GM12865 (cell line): ENCODE data around the gene SULT6B1.
A peak's percentile ranks its signal among the peaks of the same experiment; 100 is the strongest.

Experiments
- DNase-seq: peaks from one replicate; pipeline ENCODE4 v3.0.0; 2010; ENCODE audit warnings: low read depth
- H3K4me3 ChIP-seq: 2 replicates; pipeline ENCODE4 v1.5.1; 2011; ENCODE audit warnings: mild to moderate bottlenecking, low read depth, low read length, control low read depth
- TF ChIP-seq, protein P1 (sequence below): IDR thresholded peaks from 2 replicates; pipeline ENCODE4 v1.5.1; 2011; ENCODE audit warnings: low read length, control low read depth, low read depth, inconsistent platforms; ENCODE audit not compliant: insufficient read depth; ENCODE audit errors: missing control alignments

The SULT6B1 gene

DNA sequence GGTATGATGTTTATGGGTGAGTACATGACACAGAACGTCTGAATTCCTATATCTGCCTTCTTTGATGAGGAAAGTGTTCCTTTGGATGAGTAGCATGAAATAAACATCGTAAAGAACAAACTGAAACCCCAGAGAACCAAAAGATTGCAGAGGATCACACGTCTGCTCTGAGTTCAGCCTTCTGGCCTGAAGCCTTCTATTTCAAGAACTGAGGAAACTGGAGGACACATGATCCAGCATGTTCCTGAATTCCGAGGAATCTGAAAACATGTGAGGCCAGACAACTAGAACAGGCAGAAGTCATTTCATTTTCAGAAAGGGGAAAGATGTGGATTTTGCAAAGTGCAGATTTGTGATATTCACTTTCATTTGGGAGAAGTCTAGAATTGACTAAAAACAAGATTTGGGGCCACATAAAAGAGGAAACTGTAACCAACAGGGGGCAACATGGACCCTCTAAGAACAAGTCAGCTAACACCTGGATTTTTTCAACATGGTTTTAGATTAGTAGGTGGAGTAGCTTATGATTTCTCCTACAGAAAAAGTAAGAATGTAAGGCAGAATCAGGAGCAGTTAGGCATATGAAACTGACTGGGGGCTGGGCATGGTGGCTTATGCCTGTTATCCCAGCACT lies 8.3 kb downstream of the SULT6B1 start:
- peak; percentile 21 for DNase-seq
- H3K4me3 ChIP-seq, result no peak overlapping the region
- TF ChIP-seq, protein P1, sequence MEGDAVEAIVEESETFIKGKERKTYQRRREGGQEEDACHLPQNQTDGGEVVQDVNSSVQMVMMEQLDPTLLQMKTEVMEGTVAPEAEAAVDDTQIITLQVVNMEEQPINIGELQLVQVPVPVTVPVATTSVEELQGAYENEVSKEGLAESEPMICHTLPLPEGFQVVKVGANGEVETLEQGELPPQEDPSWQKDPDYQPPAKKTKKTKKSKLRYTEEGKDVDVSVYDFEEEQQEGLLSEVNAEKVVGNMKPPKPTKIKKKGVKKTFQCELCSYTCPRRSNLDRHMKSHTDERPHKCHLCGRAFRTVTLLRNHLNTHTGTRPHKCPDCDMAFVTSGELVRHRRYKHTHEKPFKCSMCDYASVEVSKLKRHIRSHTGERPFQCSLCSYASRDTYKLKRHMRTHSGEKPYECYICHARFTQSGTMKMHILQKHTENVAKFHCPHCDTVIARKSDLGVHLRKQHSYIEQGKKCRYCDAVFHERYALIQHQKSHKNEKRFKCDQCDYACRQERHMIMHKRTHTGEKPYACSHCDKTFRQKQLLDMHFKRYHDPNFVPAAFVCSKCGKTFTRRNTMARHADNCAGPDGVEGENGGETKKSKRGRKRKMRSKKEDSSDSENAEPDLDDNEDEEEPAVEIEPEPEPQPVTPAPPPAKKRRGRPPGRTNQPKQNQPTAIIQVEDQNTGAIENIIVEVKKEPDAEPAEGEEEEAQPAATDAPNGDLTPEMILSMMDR, result peak; percentile 14

DNA sequence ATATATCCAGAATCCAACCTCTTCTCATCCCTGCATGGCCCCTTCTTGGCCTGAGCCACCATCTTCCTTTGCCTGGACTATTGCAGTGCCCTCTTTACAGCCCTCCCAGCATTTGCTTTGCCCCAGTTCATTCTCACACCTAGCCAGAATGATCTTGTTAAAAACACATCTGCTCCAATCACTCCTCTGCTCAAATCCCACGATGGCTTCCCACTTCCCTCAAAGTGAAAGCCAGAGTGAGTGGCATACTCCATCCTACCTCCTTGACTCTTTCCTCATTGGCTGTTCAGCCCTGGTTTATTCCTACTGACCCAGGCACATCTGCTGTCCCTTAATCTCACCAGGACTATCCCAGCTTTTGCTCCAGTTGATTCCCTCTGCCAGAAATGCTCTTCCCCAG lies 14.7 kb downstream of the SULT6B1 start:
- TF ChIP-seq, protein P1, result no peak
- no peak overlapping the region for H3K4me3 ChIP-seq
- DNase-seq, result no peak

DNA sequence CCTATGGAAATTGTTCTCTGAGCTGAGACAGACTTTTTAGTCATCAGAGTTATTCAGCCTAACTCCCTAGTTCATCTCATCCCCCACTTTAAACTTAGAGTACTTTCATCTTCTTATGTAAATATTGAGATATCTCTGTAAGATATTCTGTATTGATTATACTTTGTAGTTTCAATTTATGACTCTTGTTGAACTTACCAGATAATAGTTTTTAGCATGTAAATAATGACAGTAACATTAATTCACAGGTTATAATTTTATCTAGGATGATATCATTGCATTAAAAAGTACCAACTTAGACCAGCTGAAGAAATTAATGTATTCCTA lies 16.9 kb downstream of the SULT6B1 start:
- H3K4me3 ChIP-seq, result no peak overlapping the region
- DNase-seq, result no peak
- TF ChIP-seq, protein P1, result no peak

DNA sequence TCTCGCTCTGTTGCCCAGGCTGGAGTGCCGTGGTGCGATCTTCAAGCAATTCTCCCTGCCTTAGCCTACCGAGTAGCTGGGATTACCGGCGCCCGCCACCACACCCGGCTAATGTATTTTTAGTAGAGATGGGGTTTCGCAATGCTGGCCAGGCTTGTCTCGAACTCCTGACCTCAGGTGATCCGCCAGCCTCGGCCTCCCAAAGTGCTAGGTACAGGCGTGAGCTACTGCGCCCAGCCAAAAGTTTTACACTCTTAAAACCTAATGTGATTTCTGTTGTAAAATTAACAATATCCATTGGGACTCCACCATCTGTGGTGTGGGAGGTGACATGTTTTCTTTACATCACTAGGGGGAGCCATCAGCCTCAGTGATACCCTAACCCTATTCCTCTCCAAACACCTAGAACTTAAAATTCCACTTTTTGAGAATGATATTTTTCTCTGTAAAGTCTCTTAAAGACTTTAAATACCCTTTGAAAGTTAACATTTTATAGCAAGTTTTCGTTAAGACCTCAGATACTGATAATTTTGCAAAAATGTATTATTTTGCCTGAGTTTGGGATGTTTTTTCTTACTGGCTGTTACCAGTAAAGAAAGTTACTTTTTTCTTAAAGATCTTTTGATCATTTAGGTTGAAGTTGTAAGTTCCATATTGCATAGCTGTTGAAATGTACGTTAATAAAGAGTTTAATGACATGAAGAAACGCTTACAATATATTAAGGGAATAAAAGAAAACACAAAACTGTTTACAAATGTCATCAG lies 20.1 kb downstream of the SULT6B1 start:
- peak; percentile 50 for DNase-seq
- H3K4me3 ChIP-seq, result no peak overlapping the region
- TF ChIP-seq, protein P1, result peak; percentile 68

DNA sequence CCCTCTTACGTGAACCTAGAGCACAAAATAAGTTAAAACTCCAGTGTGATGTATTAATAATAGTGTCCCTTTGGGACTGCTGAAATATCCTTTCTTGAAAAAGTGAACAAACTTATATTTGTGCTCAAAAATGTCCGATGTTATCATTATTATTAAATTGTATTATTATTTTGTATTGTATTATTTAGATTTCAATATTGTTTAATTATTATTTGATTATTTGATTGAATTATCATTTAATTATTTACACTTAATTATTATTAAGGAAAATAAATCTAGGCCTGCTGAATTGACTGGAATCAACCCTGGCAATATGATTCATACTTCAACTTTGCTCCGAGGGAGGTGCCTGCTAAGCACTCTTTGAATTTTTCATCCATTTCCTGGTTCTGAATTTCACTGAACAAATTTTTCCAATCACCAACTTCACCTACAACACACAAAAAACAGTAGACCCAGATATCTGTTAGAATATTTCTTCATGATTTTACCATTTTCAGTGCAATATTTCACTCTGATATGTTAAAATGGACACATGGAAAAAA lies 20.8 kb downstream of the SULT6B1 start:
- TF ChIP-seq, protein P1, result no peak
- no peak overlapping the region for H3K4me3 ChIP-seq
- no peak for DNase-seq

DNA sequence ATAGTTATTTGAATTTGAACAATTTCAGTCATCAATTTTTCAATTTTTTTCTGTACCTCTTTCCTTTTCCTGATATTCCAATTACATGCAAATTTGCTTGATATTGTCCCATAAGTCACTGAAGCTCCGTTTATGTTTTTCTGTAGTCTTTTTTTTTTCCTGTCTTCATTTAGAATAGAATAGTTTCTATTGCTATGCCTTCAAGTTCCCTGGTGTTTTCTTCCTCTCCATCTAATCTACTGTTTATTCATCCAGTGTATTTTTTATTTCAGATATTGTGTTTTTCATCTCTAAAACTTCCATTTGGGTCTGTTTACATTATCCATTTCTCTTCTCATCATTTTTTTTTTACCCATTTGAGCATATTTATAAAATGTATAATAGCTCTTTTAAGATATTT lies 23.7 kb downstream of the SULT6B1 start:
- H3K4me3 ChIP-seq, result no peak overlapping the region
- DNase-seq, result no peak
- TF ChIP-seq, protein P1, result no peak
